ENCODE data around the gene CTSS.

CTSS gene

DNA sequence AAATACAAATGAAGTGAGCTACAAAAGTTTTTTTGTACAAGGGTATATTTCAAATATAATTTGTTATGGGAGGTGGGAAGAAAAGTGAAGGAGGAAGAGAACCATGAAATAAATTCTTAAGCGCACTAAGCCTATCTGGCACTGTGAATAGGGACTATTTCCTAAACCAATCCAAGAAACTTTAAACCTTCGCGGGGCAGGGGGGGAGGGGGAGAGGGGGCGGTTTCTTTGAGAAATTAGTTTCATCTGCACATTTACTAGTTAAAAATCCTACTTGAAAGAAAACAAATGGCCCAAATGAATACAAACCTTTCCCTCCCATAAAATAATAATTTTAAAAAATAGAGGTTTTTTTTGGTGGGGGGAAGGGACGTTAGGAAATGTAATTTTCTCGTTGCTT is 69.0 kb downstream of the CTSS start:
- no peak for DNase-seq

GRCh38 chr1:150696162-150696561 is 69.4 kb downstream of the CTSS start:
- peak; percentile 17 for DNase-seq

DNA sequence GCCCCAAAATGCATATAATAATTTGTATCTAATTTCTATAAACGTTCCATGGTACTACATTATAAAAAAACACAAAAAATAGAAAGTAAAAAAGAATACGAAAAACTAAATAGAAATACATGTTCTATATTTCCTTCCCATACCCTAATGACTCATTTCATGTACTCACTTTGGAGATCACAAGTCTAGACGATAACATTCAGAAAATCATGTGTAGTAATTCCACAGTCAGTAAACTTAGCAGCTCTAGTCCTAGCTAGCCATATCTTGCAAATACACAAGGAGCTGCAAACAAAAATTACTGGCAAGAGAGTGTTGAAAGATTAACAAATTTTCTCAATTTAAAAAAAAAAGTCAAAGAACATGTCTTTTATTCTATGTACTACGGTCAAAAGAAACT is 70.0 kb downstream of the CTSS start:
- DNase-seq, result no peak

- DNase-seq, result no peak
These were observed 72.9 kb downstream of the CTSS start for GRCh38 chr1:150692720-150693119.

DNA sequence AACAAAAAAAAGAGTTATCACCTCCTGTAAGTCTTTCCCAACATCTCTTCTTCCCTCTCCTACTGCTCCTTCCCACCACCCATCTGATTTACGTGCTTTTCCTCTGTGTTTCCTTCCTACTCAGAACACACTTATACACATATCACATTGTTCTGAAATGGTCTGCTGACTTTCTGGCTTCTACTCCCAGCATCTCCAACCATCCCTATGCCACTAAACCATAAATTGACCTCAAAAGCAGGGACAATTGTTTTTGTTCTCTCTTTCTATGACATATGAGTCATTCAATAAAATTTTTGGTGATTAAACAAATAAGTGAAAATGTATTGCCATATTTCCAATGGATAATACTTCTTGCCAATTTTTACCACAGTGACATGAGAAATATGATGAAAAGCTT is 76.8 kb downstream of the CTSS start:
- no peak for DNase-seq

- no peak for DNase-seq
These were observed 79.3 kb downstream of the CTSS start for GRCh38 chr1:150686275-150686674.

- DNase-seq, result no peak
These were observed 81.7 kb downstream of the CTSS start for GRCh38 chr1:150683914-150684313.

All from MV-4-11 (cell line).